Erythroblast (primary cell): Measurements from ENCODE around the gene CDC42SE2.

ENCODE experiments used
- GATA1 ChIP-seq: IDR thresholded peaks from 2 replicates; pipeline ENCODE4 v1.6.1; 2011; ENCODE audit warnings: low read depth, mild to moderate bottlenecking, control low read depth, low read length, moderate library complexity
- POLR2A ChIP-seq: IDR thresholded peaks from 2 replicates; pipeline ENCODE4 v1.6.1; 2011; ENCODE audit warnings: mild to moderate bottlenecking, low read length

- TF ChIP-seq POLR2A: no peak
- no peak for TF ChIP-seq GATA1
Measured at GRCh38 chr5:131387255-131387654, 123.4 kb downstream of the CDC42SE2 start.
